GM10266 (cell line): ENCODE measurements around the gene ADGRG6.

Experiments
- DNase-seq: peaks from one replicate; pipeline ENCODE4 v3.0.0; 2012; ENCODE audit errors: extremely low spot score
- CTCF ChIP-seq: IDR thresholded peaks from 2 replicates; pipeline ENCODE4 v1.5.1; 2012; ENCODE audit warnings: mild to moderate bottlenecking, low read depth; ENCODE audit not compliant: control insufficient read depth, insufficient read depth; ENCODE audit errors: missing control alignments

The ADGRG6 gene

GRCh38 chr6:142376115-142376514 is 74.3 kb downstream of the ADGRG6 start:
- no peak for DNase-seq
- TF ChIP-seq CTCF: no peak

- no peak for DNase-seq
- no peak for TF ChIP-seq CTCF
Observed at GRCh38 chr6:142376800-142377496, 75.1 kb downstream of the ADGRG6 start.

- no peak for TF ChIP-seq CTCF
- no peak for DNase-seq
Observed at GRCh38 chr6:142377497-142377848, 75.7 kb downstream of the ADGRG6 start.

GRCh38 chr6:142378138-142378875 is 76.5 kb downstream of the ADGRG6 start:
- DNase-seq: no peak

GRCh38 chr6:142380626-142381025 is 78.8 kb downstream of the ADGRG6 start:
- TF ChIP-seq CTCF: no peak
- DNase-seq: no peak

More at GRCh38 chr6:142378138-142378875, 76.5 kb downstream of the ADGRG6 start:
- TF ChIP-seq CTCF: no peak

GRCh38 chr6:142381181-142381580 is 79.4 kb downstream of the ADGRG6 start:
- no peak for TF ChIP-seq CTCF
- no peak for DNase-seq

- no peak for TF ChIP-seq CTCF
- DNase-seq: no peak
Observed at GRCh38 chr6:142381845-142382378, 80.1 kb downstream of the ADGRG6 start.
